Mucosa of stomach (tissue), 1 donor: Measurements from ENCODE around the gene SLC11A1.

ENCODE experiments used
- H3K27me3 ChIP-seq: one replicate; pipeline ENCODE4 v1.7.0; 2013; ENCODE audit warnings: mild to moderate bottlenecking, low read length; ENCODE audit not compliant: control insufficient read depth, insufficient read depth
- H3K36me3 ChIP-seq: one replicate; pipeline ENCODE4 v1.7.0; 2013; ENCODE audit warnings: low read length; ENCODE audit not compliant: control insufficient read depth, insufficient read depth
- H3K4me1 ChIP-seq: one replicate; pipeline ENCODE4 v1.7.0; 2013; ENCODE audit warnings: mild to moderate bottlenecking, low read length; ENCODE audit not compliant: control insufficient read depth, insufficient read depth
- H3K4me3 ChIP-seq: one replicate; pipeline ENCODE4 v1.7.0; 2013; ENCODE audit warnings: low read length
- H3K9ac ChIP-seq: one replicate; pipeline ENCODE4 v1.7.0; 2013; ENCODE audit warnings: mild to moderate bottlenecking, low read length, moderate library complexity
- H3K9me3 ChIP-seq: one replicate; pipeline ENCODE4 v1.7.0; 2013; ENCODE audit warnings: mild to moderate bottlenecking, low read length, moderate library complexity; ENCODE audit not compliant: control insufficient read depth
- donor health status: Pancreatic carcinoma.

Gene SLC11A1

GRCh38 chr2:218403810-218404209, 21.7 kb downstream of the SLC11A1 start:
- H3K4me3 ChIP-seq, result no peak overlapping the region
- H3K4me1 ChIP-seq, result peaks cover 54% of the 10 kb centered on the region
- no peaks in the 10 kb centered on the region for H3K27me3 ChIP-seq
- no peaks in the 10 kb centered on the region for H3K9me3 ChIP-seq
- H3K9ac ChIP-seq, result no peak overlapping the region
- H3K36me3 ChIP-seq, result peaks cover 7% of the 10 kb centered on the region

- no peak overlapping the region for H3K4me3 ChIP-seq
- peaks cover 7% of the 10 kb centered on the region for H3K36me3 ChIP-seq
- H3K4me1 ChIP-seq, result peaks cover 52% of the 10 kb centered on the region
- H3K27me3 ChIP-seq, result no peaks in the 10 kb centered on the region
- no peaks in the 10 kb centered on the region for H3K9me3 ChIP-seq
- H3K9ac ChIP-seq, result peak overlapping the region; percentile 55
These were observed 22.4 kb downstream of the SLC11A1 start for GRCh38 chr2:218404351-218405085.

GRCh38 chr2:218405086-218405745, 23.1 kb downstream of the SLC11A1 start:
- Histone ChIP-seq H3K27me3 (no peaks in the 10 kb centered on the region), H3K4me1 (peaks cover 52% of the 10 kb centered on the region), H3K9ac (peak overlapping the region; percentile 55), H3K36me3 (peaks cover 7% of the 10 kb centered on the region), H3K4me3 (peak overlapping the region; percentile 25), H3K9me3 (no peaks in the 10 kb centered on the region)

GRCh38 chr2:218405746-218406208, 23.7 kb downstream of the SLC11A1 start:
- Histone ChIP-seq H3K9me3 (no peaks in the 10 kb centered on the region), H3K27me3 (no peaks in the 10 kb centered on the region), H3K4me3 (peak overlapping the region; percentile 25), H3K9ac (peak overlapping the region; percentile 55), H3K36me3 (peaks cover 7% of the 10 kb centered on the region), H3K4me1 (peaks cover 52% of the 10 kb centered on the region)

- Histone ChIP-seq H3K9ac (peak overlapping the region; percentile 55), H3K4me3 (peak overlapping the region; percentile 25)
These were observed 24.3 kb downstream of the SLC11A1 start for GRCh38 chr2:218406209-218406948.

GRCh38 chr2:218406949-218407618, 25.0 kb downstream of the SLC11A1 start:
- Histone ChIP-seq H3K4me3 (peak overlapping the region; percentile 12), H3K27me3 (no peaks in the 10 kb centered on the region), H3K9ac (peak overlapping the region; percentile 11), H3K36me3 (peaks cover 7% of the 10 kb centered on the region), H3K4me1 (peaks cover 41% of the 10 kb centered on the region), H3K9me3 (no peaks in the 10 kb centered on the region)

More at GRCh38 chr2:218406209-218406948, 24.3 kb downstream of the SLC11A1 start:
- H3K4me1 ChIP-seq, result peaks cover 48% of the 10 kb centered on the region
- no peaks in the 10 kb centered on the region for H3K27me3 ChIP-seq
- H3K9me3 ChIP-seq, result no peaks in the 10 kb centered on the region
- peaks cover 7% of the 10 kb centered on the region for H3K36me3 ChIP-seq

- Histone ChIP-seq H3K4me3 (no peak overlapping the region), H3K4me1 (peaks cover 36% of the 10 kb centered on the region), H3K9me3 (no peaks in the 10 kb centered on the region), H3K36me3 (peaks cover 7% of the 10 kb centered on the region), H3K27me3 (no peaks in the 10 kb centered on the region), H3K9ac (no peak overlapping the region)
These were observed 25.6 kb downstream of the SLC11A1 start for GRCh38 chr2:218407717-218408116.

- Histone ChIP-seq H3K9me3 (no peaks in the 10 kb centered on the region), H3K9ac (no peak overlapping the region), H3K36me3 (no peaks in the 10 kb centered on the region), H3K4me1 (peaks cover 32% of the 10 kb centered on the region), H3K4me3 (no peak overlapping the region), H3K27me3 (no peaks in the 10 kb centered on the region)
These were observed 36.2 kb downstream of the SLC11A1 start for GRCh38 chr2:218418321-218418716.

GRCh38 chr2:218418717-218419458, 36.8 kb downstream of the SLC11A1 start, which contains the start of gene VIL1:
VIL1 (plus strand) TSS chr2:218419123; CDS start chr2:218423779, 4,656 bp downstream.
- Histone ChIP-seq H3K4me3 (peak within 1 kb of the TSS; percentile 71), H3K27me3 (no peaks in the 10 kb centered on the region), H3K36me3 (no peaks in the 10 kb centered on the region), H3K4me1 (peaks cover 32% of the 10 kb centered on the region), H3K9me3 (no peaks in the 10 kb centered on the region), H3K9ac (peak within 1 kb of the TSS; percentile 70)

GRCh38 chr2:218419630-218420216, 37.6 kb downstream of the SLC11A1 start:
- Histone ChIP-seq H3K4me1 (peaks cover 32% of the 10 kb centered on the region), H3K9me3 (no peaks in the 10 kb centered on the region), H3K4me3 (peak overlapping the region; percentile 71), H3K27me3 (no peaks in the 10 kb centered on the region), H3K36me3 (no peaks in the 10 kb centered on the region), H3K9ac (peak overlapping the region; percentile 70)

- H3K36me3 ChIP-seq, result no peaks in the 10 kb centered on the region
- H3K4me1 ChIP-seq, result peaks cover 32% of the 10 kb centered on the region
- H3K9ac ChIP-seq, result peak overlapping the region; percentile 57
- H3K4me3 ChIP-seq, result peak overlapping the region; percentile 25
- no peaks in the 10 kb centered on the region for H3K27me3 ChIP-seq
- no peaks in the 10 kb centered on the region for H3K9me3 ChIP-seq
These were observed 39.0 kb downstream of the SLC11A1 start for GRCh38 chr2:218421027-218421426.
